B cell (primary cell): ENCODE data around the gene GRB10.

Experiments used
- EZH2 ChIP-seq: IDR thresholded peaks from 2 replicates; pipeline ENCODE4 v1.6.1; 2012; ENCODE audit warnings: borderline replicate concordance, low read depth, mild to moderate bottlenecking, moderate library complexity, low read length; ENCODE audit not compliant: insufficient read depth, poor library complexity, severe bottlenecking
- TF ChIP-seq, protein P1 (sequence below): fragments of 200-600 bp; IDR thresholded peaks from one replicate; pipeline ENCODE4 v1.8.0; 2022; ENCODE audit warnings: antibody characterized with exemption, mild to moderate bottlenecking

DNA sequence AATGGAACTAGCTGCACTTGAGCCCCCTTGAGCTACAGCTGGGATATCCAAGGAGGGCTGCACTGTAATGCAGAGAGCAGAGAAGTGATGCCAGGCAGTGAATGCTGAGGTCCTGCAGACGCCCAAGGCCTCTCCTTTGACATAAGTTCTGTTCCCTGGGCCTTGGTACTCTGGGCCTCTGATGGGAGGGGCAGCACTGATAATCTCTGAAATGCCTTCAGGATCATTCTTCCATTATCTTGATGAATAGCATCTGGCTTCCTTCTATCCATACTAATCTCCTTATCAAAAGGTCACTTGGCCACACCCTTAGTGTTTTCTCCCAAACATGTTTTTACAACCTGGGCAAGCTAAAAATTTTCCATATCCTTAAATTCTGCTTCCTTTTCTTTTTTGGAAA is 6.9 kb downstream of the GRB10 start:
- TF ChIP-seq, protein P1, sequence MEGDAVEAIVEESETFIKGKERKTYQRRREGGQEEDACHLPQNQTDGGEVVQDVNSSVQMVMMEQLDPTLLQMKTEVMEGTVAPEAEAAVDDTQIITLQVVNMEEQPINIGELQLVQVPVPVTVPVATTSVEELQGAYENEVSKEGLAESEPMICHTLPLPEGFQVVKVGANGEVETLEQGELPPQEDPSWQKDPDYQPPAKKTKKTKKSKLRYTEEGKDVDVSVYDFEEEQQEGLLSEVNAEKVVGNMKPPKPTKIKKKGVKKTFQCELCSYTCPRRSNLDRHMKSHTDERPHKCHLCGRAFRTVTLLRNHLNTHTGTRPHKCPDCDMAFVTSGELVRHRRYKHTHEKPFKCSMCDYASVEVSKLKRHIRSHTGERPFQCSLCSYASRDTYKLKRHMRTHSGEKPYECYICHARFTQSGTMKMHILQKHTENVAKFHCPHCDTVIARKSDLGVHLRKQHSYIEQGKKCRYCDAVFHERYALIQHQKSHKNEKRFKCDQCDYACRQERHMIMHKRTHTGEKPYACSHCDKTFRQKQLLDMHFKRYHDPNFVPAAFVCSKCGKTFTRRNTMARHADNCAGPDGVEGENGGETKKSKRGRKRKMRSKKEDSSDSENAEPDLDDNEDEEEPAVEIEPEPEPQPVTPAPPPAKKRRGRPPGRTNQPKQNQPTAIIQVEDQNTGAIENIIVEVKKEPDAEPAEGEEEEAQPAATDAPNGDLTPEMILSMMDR, result no peak
- no peak for TF ChIP-seq EZH2
